GM13977 (cell line): ENCODE results near the gene TNRC6B.

Experiments used
- DNase-seq: peaks from one replicate; pipeline ENCODE4 v3.0.0; 2012; ENCODE audit warnings: low spot score
- CTCF ChIP-seq: IDR thresholded peaks from 2 replicates; pipeline ENCODE4 v1.5.1; 2012; ENCODE audit warnings: mild to moderate bottlenecking, control low read depth; ENCODE audit not compliant: insufficient read depth; ENCODE audit errors: extremely low read depth, missing control alignments
- in situ Hi-C: fragments of 300-500 bp; cut with MboI; formaldehyde crosslinking; loops from one replicate; pipeline ENCODE4 v1.12.0; 2022; ENCODE audit warnings: low sequenced_read_pairs, low pct_unique_long_range_greater_than_20kb, mixed read lengths, inconsistent platforms; ENCODE audit not compliant: unreplicated experiment

Gene TNRC6B

GRCh38 chr22:40238425-40239344, 61.0 kb downstream of the TNRC6B start:
- DNase-seq: no peak
- in situ Hi-C loops: no loop called here
- TF ChIP-seq CTCF: no peak

- no peak for TF ChIP-seq CTCF
- DNase-seq: no peak
- in situ Hi-C loops: no loop called here
Observed at GRCh38 chr22:40239345-40239683, 61.6 kb downstream of the TNRC6B start.

GRCh38 chr22:40240160-40240559, 62.4 kb downstream of the TNRC6B start:
- TF ChIP-seq CTCF: no peak

GRCh38 chr22:40240686-40241085, 63.0 kb downstream of the TNRC6B start:
- no peak for TF ChIP-seq CTCF

More at GRCh38 chr22:40240160-40240559, 62.4 kb downstream of the TNRC6B start:
- no peak for DNase-seq
- in situ Hi-C loops: no loop called here

GRCh38 chr22:40241200-40241763, 63.6 kb downstream of the TNRC6B start:
- no peak for TF ChIP-seq CTCF
- in situ Hi-C loops: no loop called here
- DNase-seq: no peak

More at GRCh38 chr22:40240686-40241085, 63.0 kb downstream of the TNRC6B start:
- in situ Hi-C loops: no loop called here
- no peak for DNase-seq

- no peak for DNase-seq
- TF ChIP-seq CTCF: no peak
- in situ Hi-C loops: no loop called here
Observed at GRCh38 chr22:40243891-40244290, 66.2 kb downstream of the TNRC6B start.
